ENCODE measurements around the gene BMPR1A. TPM values are rescaled to one million over a fixed set of nuclear protein-coding genes. Genes with fewer than 3 reads are reported as not detected.

BMPR1A gene
- total and polyA plus RNA-seq, 10 of the 15 experiments (the other 5 are each of a cell fraction or from before 2014, with no cell fraction given), result 2.3 to 22.7 (median 13.1) TPM

GRCh38 chr10:86849181-86849894 is 92.9 kb downstream of the BMPR1A start (continued):
- TF ChIP-seq MYB (IDR thresholded peaks at IDR 0.05; ENCODE audit: borderline replicate concordance, low read depth, low read length) (no peak), PML (IDR thresholded peaks at IDR 0.05; ENCODE audit: low read length) (peak; percentile 43; the same call in 1 of the 2 replicates), ATF3 (IDR thresholded peaks at IDR 0.05; ENCODE audit: borderline replicate concordance, extremely low read depth, low read depth, low read length) (no peak), NFYA (IDR thresholded peaks at IDR 0.05; ENCODE audit: borderline replicate concordance, low read depth, low read length) (no peak), ATF7 (IDR thresholded peaks at IDR 0.05; ENCODE audit: low read depth) (no peak), RELA (IDR thresholded peaks at IDR 0.05; ENCODE audit: borderline replicate concordance, partially characterized antibody) (no peak), HCFC1 (IDR thresholded peaks at IDR 0.05; ENCODE audit: low read length) (no peak), CBX5 (IDR thresholded peaks at IDR 0.05; ENCODE audit: low read depth) (no peak), ZBTB40 (IDR thresholded peaks at IDR 0.05; ENCODE audit: borderline replicate concordance) (no peak), DPF2 (IDR thresholded peaks at IDR 0.05) (peak; percentile 75), CREM (IDR thresholded peaks at IDR 0.05; ENCODE audit: low read depth) (peak; percentile 51; the same call in 1 of the 2 replicates), SMAD1 (IDR thresholded peaks at IDR 0.05; ENCODE audit: low read depth, partially characterized antibody) (no peak), PBX3 (IDR thresholded peaks at IDR 0.05; ENCODE audit: insufficient replicate concordance, low read depth, low read length) (no peak), IRF4 (IDR thresholded peaks at IDR 0.05; ENCODE audit: low read depth, low read length) (peak; percentile 92), SREBF1 (IDR thresholded peaks at IDR 0.05; ENCODE audit: low read length) (no peak), ZBTB11 (CRISPR knock-in tag; IDR thresholded peaks at IDR 0.05) (no peak), CBFB (IDR thresholded peaks at IDR 0.05; ENCODE audit: low read depth) (peak; percentile 74), IKZF2 (IDR thresholded peaks at IDR 0.05) (peak; percentile 85 to 89), POLR2AphosphoS2 (IDR thresholded peaks at IDR 0.05; ENCODE audit: low read depth, low read length) (no peak), ESRRA (IDR thresholded peaks at IDR 0.05; ENCODE audit: low read length) (no peak), YY1 (IDR thresholded peaks at IDR 0.05; ENCODE audit: low read depth, low read length) (no peak), TAF1 (IDR thresholded peaks at IDR 0.05; ENCODE audit: borderline replicate concordance, low read depth, low read length) (no peak)

All from GM12878 (cell line).